ENCODE measurements around the gene NFS1. TPM values are rescaled to one million over a fixed set of nuclear protein-coding genes. Genes with fewer than 3 reads are reported as not detected.

NFS1 gene
- total RNA-seq, 4 donors from 2014 or later, result 9.1 to 35.4 (median 20.4) TPM

DNA sequence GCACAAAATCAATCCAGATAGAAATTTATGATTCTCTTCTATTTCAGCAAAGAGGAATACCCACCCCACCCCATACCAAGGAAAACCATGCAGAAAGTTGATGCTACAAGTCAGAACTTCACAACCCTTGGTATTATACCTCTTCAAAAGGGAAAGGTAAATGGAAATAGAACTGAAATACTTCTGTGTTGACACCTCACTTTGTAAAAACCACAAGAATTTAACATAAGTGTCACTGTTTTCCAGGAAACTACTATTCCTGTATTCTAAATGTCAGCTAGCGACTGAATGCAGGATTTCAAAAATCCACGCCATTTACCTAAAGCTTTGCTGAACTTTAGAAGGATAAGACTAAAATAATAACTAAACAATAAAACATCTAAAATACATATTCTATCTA lies 38.1 kb downstream of the NFS1 start:
- TF ChIP-seq POLR2A (IDR thresholded peaks at IDR 0.05), result no peak
- no peak for DNase-seq
- Histone ChIP-seq H3K9me3 (no peaks in the 10 kb centered on the region), H3K27ac (peak overlapping the region; percentile 1 to 7), H3K4me1 (peaks cover 0 to 6% of the 10 kb centered on the region in 2 donors), H3K4me3 (no peak overlapping the region), H3K36me3 (no peaks in the 10 kb centered on the region), H3K27me3 (no peaks in the 10 kb centered on the region)
- intact Hi-C loops (cut with DNase I; ENCODE audit: low total_unique reads), result no loop called here

DNA sequence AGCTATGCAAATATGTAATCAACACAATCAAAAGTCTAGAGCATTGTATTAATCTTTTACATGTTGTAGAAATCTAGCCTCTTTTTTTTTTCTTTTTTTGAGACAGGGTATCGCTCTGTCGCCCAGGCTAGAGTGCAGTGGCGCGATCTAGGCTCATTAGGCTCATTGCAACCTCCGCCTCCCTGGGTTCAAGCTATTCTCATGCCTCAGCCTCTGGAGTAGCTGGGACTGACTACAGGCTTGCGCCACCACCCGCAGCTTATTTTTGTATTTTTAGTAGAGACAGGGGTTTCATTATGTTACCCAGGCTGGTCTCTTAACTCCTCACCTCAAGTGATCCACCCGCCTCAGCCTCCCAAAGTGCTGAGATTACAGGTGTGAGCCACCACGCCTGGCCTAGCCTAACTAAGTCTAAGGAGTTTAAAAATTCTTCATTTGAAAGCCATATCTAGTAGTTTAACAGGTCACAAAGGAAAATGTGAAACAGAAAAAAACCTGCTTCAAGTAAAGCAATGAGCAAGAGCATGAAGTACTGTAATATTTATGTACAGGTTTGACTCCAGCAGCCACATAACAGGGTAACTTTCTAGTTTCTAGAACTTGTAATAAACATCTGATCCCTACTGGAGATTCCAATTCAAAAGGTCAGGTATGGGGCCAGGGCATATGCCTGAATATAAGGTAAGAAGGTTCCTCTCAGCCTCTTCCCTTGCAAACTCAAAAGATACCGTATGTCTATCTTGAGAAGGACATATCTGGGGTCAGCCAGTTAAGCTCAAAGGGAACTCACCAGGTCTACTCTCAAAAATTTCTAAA lies 38.8 kb downstream of the NFS1 start:
- no peaks in the 10 kb centered on the region for H3K36me3 ChIP-seq
- H3K9me3 ChIP-seq, result no peaks in the 10 kb centered on the region
- no peak for DNase-seq
- intact Hi-C loops (cut with DNase I; ENCODE audit: low total_unique reads), result no loop called here
- no peaks in the 10 kb centered on the region for H3K27me3 ChIP-seq
- H3K27ac ChIP-seq, result no peak overlapping the region
- peaks cover 0 to 6% of the 10 kb centered on the region in 2 donors for H3K4me1 ChIP-seq
- TF ChIP-seq POLR2A (IDR thresholded peaks at IDR 0.05) (no peak), CTCF (IDR thresholded peaks at IDR 0.05) (no peak)
- no peak overlapping the region for H3K4me3 ChIP-seq

- intact Hi-C loops (cut with DNase I; ENCODE audit: low total_unique reads), result no loop called here
- H3K36me3 ChIP-seq, result no peaks in the 10 kb centered on the region
- no peak overlapping the region for H3K4me3 ChIP-seq
- H3K27me3 ChIP-seq, result no peaks in the 10 kb centered on the region
- no peak overlapping the region for H3K27ac ChIP-seq
- no peaks in the 10 kb centered on the region for H3K9me3 ChIP-seq
- no peak for DNase-seq
- H3K4me1 ChIP-seq, result peaks cover 0 to 6% of the 10 kb centered on the region in 2 donors
- TF ChIP-seq POLR2A (IDR thresholded peaks at IDR 0.05) (no peak), CTCF (IDR thresholded peaks at IDR 0.05) (no peak)
Measured at GRCh38 chr20:35657271-35657670, 41.9 kb downstream of the NFS1 start.

DNA sequence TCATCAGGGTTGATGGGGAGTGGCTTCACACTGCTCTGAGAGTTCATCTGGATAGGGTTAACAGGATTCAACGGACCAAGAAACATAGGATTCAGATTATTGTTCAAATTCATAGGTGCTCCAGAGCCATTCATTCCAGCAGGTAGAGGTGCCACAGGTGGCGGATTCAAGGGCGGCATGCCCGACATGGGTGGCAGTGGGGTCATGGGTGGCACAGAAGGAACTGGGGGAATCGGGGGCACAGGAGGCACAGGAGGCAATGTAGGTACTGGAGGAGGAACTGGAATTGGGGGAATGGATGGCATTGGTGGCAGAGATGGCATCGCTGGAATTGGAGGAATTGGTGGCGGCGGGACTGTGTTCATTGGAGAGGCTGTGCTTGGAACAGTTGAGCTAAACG lies 44.7 kb downstream of the NFS1 start:
- Histone ChIP-seq H3K27ac (no peak overlapping the region), H3K9me3 (no peaks in the 10 kb centered on the region), H3K4me1 (peaks cover 0 to 9% of the 10 kb centered on the region in 2 donors), H3K27me3 (no peaks in the 10 kb centered on the region), H3K36me3 (no peaks in the 10 kb centered on the region), H3K4me3 (no peak overlapping the region)
- TF ChIP-seq CTCF (IDR thresholded peaks at IDR 0.05), result no peak
- TF ChIP-seq POLR2A (IDR thresholded peaks at IDR 0.05), result no peak
- intact Hi-C loops (cut with DNase I; ENCODE audit: low total_unique reads), result no loop called here
- DNase-seq, result no peak

- Histone ChIP-seq H3K9me3 (no peaks in the 10 kb centered on the region), H3K36me3 (no peaks in the 10 kb centered on the region), H3K4me3 (no peak overlapping the region), H3K27ac (no peak overlapping the region), H3K27me3 (no peaks in the 10 kb centered on the region), H3K4me1 (peaks cover 0 to 9% of the 10 kb centered on the region in 2 donors)
- TF ChIP-seq POLR2A (IDR thresholded peaks at IDR 0.05) (no peak), CTCF (IDR thresholded peaks at IDR 0.05) (no peak)
- intact Hi-C loops (cut with DNase I; ENCODE audit: low total_unique reads), result no loop called here
- no peak for DNase-seq
Measured at GRCh38 chr20:35653893-35654292, 45.3 kb downstream of the NFS1 start.

Measured in uterus (tissue), 4 donors.